Body of pancreas (tissue), 4 donors: ENCODE data around the gene MTLN.

Experiments used
- CTCF ChIP-seq, 7 experiments: fragments of 450-650 bp in 4 of 7; fragments of 200-600 bp in 3 of 7; sonication (generic) in 3 of 7; IDR thresholded peaks; one replicate each; pipeline ENCODE4 v1.5.1; 2016 to 2019; ENCODE audit warnings: antibody characterized with exemption in 7 of 7
- POLR2A ChIP-seq, 3 donors: fragments of 450-650 bp; IDR thresholded peaks; one replicate each; pipeline ENCODE4 v1.6.1; 2016; ENCODE audit warnings: antibody characterized with exemption in 3 of 3, mild to moderate bottlenecking in 2 of 3

- TF ChIP-seq CTCF (IDR thresholded peaks at IDR 0.05) (no peak), POLR2A (IDR thresholded peaks at IDR 0.05) (no peak)
Observed at GRCh38 chr2:110166266-110166665, 46.1 kb downstream of the MTLN start.
